Gastroesophageal sphincter (tissue), 4 donors: ENCODE data around the gene PABPN1. TPM values are rescaled to one million over a fixed set of nuclear protein-coding genes. Genes with fewer than 3 reads are reported as not detected.

Source experiments
- ATAC-seq: fragments of 150-250 bp; one replicate; pipeline ENCODE4 v1.9.1; 2016; ENCODE audit warnings: mild to moderate bottlenecking, moderate library complexity
- H3K27ac ChIP-seq, 4 donors: fragments of 200-600 bp; sonication (generic) in 3 of 4; 1 replicate in 3 of 4; 2 replicates in 1 of 4; pipeline ENCODE4 v1.5.1; 2016 to 2019
- H3K27me3 ChIP-seq: fragments of 200-600 bp; sonication (generic); one replicate; pipeline ENCODE4 v1.5.1; 2019
- H3K36me3 ChIP-seq, 2 donors: fragments of 200-600 bp; sonication (generic); one replicate each; pipeline ENCODE4 v1.5.1; 2019; ENCODE audit warnings: control low read depth in 1 of 2
- H3K4me1 ChIP-seq, 3 donors: fragments of 200-600 bp; sonication (generic); 1 replicate in 2 of 3; 2 replicates in 1 of 3; pipeline ENCODE4 v1.5.1; 2016 to 2019; ENCODE audit warnings: control low read depth in 2 of 3
- H3K4me3 ChIP-seq, 2 donors: fragments of 200-600 bp; sonication (generic); one replicate each; pipeline ENCODE4 v1.5.1; 2019; ENCODE audit warnings: mild to moderate bottlenecking in 1 of 2, moderate library complexity in 1 of 2
- H3K9me3 ChIP-seq, 3 donors: fragments of 200-600 bp; sonication (generic); one replicate each; pipeline ENCODE4 v1.5.1; 2017 to 2019; ENCODE audit warnings: control low read depth in 2 of 3
- EP300 ChIP-seq: sonication (generic); formaldehyde crosslinking; IDR thresholded peaks from one replicate; pipeline ENCODE4 v1.6.1; 2017; ENCODE audit warnings: antibody characterized with exemption, mild to moderate bottlenecking
- POLR2A ChIP-seq, 2 donors: fragments of 450-650 bp; IDR thresholded peaks; one replicate each; pipeline ENCODE4 v1.6.1; 2017; ENCODE audit warnings: antibody characterized with exemption in 2 of 2, mild to moderate bottlenecking in 2 of 2, moderate library complexity in 1 of 2
- POLR2AphosphoS5 ChIP-seq: sonication (generic); formaldehyde crosslinking; IDR thresholded peaks from one replicate; pipeline ENCODE4 v1.6.1; 2017; ENCODE audit warnings: antibody characterized with exemption
- WGBS, 2 donors: methylation state at CpG; one replicate each; pipeline ENCODE4 v1.1.5; 2018; ENCODE audit warnings: low coverage in 1 of 2; 5-methylcytosine and 5-hydroxymethylcytosine counted together
- total RNA-seq, 4 donors: library from RNA; depleted of rRNA; stranded (reverse); fragments of >200 nt; gene quantifications; one replicate each; pipeline ENCODE4 v1.1.0, GENCODE V29; 2016
- TF ChIP-seq, protein P1 (sequence below), 4 experiments: fragments of 200-600 bp in 2 of 4; fragments of 450-650 bp in 2 of 4; sonication (generic) in 1 of 4; IDR thresholded peaks; one replicate each; pipeline ENCODE4 v1.5.1; 2017 to 2019; ENCODE audit warnings: antibody characterized with exemption in 4 of 4, mild to moderate bottlenecking in 2 of 4, moderate library complexity in 2 of 4

PABPN1 gene
- total RNA-seq, 4 donors from 2014 or later = 56.3 to 59.8 (median 57.5) TPM

GRCh38 chr14:23307687-23308644 is 13.3 kb upstream of the PABPN1 start:
- Histone ChIP-seq H3K4me1 (peaks cover 0 to 62% (median 24%) of the 10 kb centered on the region in 3 donors), H3K4me3 (peak overlapping the region in 1 of 2 donors; percentile 81), H3K27me3 (no peaks in the 10 kb centered on the region), H3K36me3 (peaks cover 0 to 52% of the 10 kb centered on the region in 2 donors), H3K9me3 (no peaks in the 10 kb centered on the region), H3K27ac (peak overlapping the region in 3 of 4 donors; percentile 90 to 95 (median 90))
- no peak for ATAC-seq
- 75% methylated on average over 12 of the region's 22 CpGs; no CpG with 5 or more reads in 1 of the 2 donors for WGBS, 2 donors
- TF ChIP-seq POLR2A (IDR thresholded peaks at IDR 0.05) (no peak), EP300 (no peak), POLR2AphosphoS5 (no peak)
- TF ChIP-seq, protein P1, sequence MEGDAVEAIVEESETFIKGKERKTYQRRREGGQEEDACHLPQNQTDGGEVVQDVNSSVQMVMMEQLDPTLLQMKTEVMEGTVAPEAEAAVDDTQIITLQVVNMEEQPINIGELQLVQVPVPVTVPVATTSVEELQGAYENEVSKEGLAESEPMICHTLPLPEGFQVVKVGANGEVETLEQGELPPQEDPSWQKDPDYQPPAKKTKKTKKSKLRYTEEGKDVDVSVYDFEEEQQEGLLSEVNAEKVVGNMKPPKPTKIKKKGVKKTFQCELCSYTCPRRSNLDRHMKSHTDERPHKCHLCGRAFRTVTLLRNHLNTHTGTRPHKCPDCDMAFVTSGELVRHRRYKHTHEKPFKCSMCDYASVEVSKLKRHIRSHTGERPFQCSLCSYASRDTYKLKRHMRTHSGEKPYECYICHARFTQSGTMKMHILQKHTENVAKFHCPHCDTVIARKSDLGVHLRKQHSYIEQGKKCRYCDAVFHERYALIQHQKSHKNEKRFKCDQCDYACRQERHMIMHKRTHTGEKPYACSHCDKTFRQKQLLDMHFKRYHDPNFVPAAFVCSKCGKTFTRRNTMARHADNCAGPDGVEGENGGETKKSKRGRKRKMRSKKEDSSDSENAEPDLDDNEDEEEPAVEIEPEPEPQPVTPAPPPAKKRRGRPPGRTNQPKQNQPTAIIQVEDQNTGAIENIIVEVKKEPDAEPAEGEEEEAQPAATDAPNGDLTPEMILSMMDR (IDR thresholded peaks at IDR 0.05) = no peak

GRCh38 chr14:23308721-23309445 is 12.4 kb upstream of the PABPN1 start:
- Histone ChIP-seq H3K27me3 (no peaks in the 10 kb centered on the region), H3K4me3 (no peak overlapping the region), H3K36me3 (peaks cover 0 to 52% of the 10 kb centered on the region in 2 donors), H3K9me3 (no peaks in the 10 kb centered on the region), H3K27ac (peak overlapping the region in 2 of 4 donors; percentile 90), H3K4me1 (peaks cover 0 to 55% (median 24%) of the 10 kb centered on the region in 3 donors)
- TF ChIP-seq POLR2A (IDR thresholded peaks at IDR 0.05) = no peak
- no peak for TF ChIP-seq POLR2AphosphoS5
- TF ChIP-seq, protein P1 (IDR thresholded peaks at IDR 0.05) = no peak
- TF ChIP-seq EP300 = no peak
- 69 to 80% methylated on average over 6 to 12 of the region's 17 CpGs for WGBS, 2 donors
- no peak for ATAC-seq

DNA sequence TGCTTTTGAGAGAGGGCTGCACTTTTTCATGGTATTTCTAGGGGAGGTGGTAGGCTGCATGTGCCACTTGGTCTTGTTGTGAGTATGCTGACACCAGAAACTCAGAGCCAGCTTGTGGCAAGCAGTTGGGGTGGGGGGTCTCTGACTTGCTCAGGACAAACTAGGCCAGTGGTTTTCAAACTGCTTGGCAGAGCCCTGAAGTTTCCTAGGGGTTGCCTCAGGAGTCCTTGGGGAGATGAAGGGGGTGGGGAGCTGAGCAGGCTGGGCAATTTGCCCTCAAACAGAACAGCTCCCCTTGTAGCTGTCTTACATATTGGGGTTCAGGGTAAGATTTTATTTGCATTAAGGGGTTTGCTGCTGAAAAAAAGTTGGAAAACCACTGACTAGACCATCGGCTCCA is 10.7 kb upstream of the PABPN1 start:
- no peak for TF ChIP-seq POLR2A (IDR thresholded peaks at IDR 0.05)
- ATAC-seq = no peak
- H3K27me3 ChIP-seq = no peaks in the 10 kb centered on the region
- peaks cover 0 to 52% of the 10 kb centered on the region in 2 donors for H3K36me3 ChIP-seq
- H3K4me3 ChIP-seq = no peak overlapping the region
- WGBS, 2 donors = 100% methylated on average over 1 of the region's 1 CpG; no CpG with 5 or more reads in 1 of the 2 donors
- no peak overlapping the region for H3K27ac ChIP-seq
- H3K4me1 ChIP-seq = peaks cover 0 to 48% (median 24%) of the 10 kb centered on the region in 3 donors
- H3K9me3 ChIP-seq = no peaks in the 10 kb centered on the region

GRCh38 chr14:23316300-23316699 is 5.0 kb upstream of the PABPN1 start:
- H3K4me1 ChIP-seq = peaks cover 0 to 9% (median 0%) of the 10 kb centered on the region in 3 donors
- no peaks in the 10 kb centered on the region for H3K27me3 ChIP-seq
- TF ChIP-seq, protein P1 (IDR thresholded peaks at IDR 0.05) = no peak
- TF ChIP-seq EP300 = no peak
- no peak overlapping the region for H3K27ac ChIP-seq
- no peaks in the 10 kb centered on the region for H3K9me3 ChIP-seq
- no peak for ATAC-seq
- H3K36me3 ChIP-seq = peaks cover 0 to 19% of the 10 kb centered on the region in 2 donors
- WGBS, 2 donors = 81 to 92% methylated on average over 5 of the region's 5 CpGs
- no peak overlapping the region for H3K4me3 ChIP-seq
